GM18511 (cell line): ENCODE results near the gene PLEKHG7.
"Not testable (repeated sequence)": the region's sequence is repeated elsewhere in the genome, so short reads cannot be mapped to it uniquely, and the experiment has no call there.

Experiments used
- ATAC-seq: cut with Tn5 transposase; IDR thresholded peaks from one replicate; pipeline ENCODE4 v1.9.1; 2021; ENCODE audit warnings: mild to moderate bottlenecking, moderate library complexity; ENCODE audit not compliant: unreplicated experiment

The PLEKHG7 gene

GRCh38 chr12:92745856-92746550, 43.2 kb downstream of the PLEKHG7 start:
- no peak for ATAC-seq

GRCh38 chr12:92747151-92747550, 44.4 kb downstream of the PLEKHG7 start:
- no peak for ATAC-seq

GRCh38 chr12:92749691-92750090, 46.9 kb downstream of the PLEKHG7 start:
- ATAC-seq: not testable (repeated sequence)

DNA sequence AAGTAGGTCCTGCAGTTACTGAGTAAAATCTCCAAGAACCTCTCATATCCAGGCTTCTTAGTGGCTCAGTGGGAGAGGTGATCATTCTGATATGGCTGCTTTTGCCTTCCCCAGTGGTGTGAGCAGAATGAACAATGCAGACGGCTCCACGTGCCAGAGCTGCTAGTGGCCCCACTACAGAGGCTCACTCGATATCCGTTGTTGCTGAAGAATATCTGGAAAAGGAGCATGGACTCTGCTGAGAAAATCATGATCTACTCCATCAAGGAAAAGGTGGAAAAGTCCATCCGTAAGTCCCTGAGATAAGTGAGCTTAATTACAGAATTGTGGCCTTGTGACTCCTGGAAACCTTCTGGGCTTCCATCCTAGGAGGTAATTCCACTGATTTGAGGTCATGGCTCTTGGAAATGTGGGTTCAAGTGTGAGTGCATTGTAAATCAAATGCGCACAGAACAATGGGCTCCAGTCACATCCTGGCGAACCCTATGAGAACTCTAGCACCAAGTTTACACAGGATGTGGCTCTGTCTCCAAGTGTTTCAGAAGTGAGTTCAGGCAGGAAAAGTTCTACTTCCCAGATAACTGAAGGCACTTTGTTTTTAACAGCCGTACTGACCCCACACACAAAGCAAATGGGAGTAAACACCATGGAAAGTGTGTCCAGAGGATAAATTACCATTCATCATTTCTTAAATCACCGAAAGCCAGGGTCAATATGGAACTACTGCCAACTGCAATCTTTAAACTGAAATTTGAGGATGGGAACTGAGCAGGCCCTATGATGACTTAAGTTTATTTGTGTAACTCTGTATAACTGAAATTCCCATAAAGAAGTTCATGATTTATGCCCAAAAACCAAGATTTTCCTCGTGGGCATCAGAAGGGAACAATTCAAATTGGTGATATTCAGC, 51.4 kb downstream of the PLEKHG7 start:
- no peak for ATAC-seq

- no peak for ATAC-seq
Observed at GRCh38 chr12:92756898-92757596, 54.3 kb downstream of the PLEKHG7 start.

DNA sequence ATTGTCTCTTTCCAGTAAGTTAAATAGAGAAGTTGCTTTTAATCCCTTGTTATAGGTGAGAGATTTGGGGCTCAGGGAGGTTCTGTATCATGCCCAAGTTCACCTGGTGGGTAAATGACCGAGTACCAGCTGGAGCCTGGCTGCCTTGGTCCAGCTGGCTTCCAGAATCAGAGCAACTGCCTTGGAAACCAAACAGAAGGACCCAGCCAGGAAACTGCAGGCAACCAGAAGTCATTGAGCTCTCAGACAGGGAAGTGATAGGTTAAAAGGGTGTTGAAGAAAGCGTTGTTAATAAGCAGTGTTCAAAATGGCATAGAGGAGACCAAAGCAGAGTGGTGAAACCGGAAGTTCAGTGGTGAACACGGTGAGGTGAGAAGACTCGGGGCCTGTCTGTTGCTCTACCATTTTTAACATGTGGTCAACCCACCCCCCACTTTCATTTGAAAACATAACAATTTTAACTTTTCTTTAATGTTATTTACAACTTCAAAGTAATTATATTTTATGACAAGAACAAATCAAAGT, 54.9 kb downstream of the PLEKHG7 start:
- no peak for ATAC-seq

DNA sequence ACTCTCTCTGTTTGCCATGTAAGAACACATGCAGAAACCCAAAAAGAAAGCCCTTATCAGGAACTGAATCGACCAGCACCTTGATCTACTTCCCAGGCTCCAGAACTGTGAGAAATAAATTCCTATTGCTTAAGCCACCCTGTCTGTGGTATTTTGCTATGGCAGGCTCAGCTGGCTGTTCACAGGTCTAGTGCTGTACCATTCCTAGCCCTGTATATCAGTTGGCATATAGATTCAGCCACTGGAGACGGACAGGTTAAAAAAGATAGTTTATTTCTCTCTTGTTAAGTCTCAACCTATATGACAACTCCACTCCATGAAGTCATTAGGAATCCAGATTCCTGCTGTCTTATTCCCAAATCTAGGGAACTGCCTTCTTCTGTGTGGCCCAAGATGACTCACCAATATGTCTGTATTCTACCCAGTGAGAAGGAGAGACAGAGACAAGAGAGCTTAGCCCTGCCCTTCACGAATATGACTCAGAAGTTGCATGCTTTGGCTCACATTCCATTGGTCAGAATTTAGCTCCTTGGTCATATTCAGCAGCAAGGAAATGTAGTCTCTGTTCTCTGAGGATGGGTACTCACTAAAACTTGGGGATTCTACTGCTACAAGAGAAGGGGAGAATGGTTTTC, 57.0 kb downstream of the PLEKHG7 start:
- no peak for ATAC-seq

GRCh38 chr12:92762773-92763172, 60.0 kb downstream of the PLEKHG7 start:
- ATAC-seq: no peak

DNA sequence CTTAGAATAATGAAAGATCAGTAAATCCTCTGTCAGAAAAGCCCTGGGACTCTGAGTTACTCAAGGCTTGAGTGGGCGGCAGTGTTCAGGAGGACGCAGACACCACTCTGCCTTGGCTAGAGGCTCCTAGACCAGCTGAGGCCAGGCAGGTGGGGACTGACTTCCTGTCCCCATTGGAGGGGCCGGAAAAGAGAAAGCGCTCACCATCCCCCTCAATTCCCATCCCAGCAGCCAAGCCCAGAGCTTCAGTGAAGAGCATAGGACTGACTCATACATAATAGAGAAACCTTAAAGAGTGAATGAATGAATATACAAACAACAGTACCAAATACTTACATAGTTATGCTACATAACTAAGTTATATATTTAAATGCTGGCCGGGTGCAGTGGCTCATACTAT, 62.0 kb downstream of the PLEKHG7 start:
- no peak for ATAC-seq

- ATAC-seq: no peak
Observed at GRCh38 chr12:92765871-92766270, 63.1 kb downstream of the PLEKHG7 start.

DNA sequence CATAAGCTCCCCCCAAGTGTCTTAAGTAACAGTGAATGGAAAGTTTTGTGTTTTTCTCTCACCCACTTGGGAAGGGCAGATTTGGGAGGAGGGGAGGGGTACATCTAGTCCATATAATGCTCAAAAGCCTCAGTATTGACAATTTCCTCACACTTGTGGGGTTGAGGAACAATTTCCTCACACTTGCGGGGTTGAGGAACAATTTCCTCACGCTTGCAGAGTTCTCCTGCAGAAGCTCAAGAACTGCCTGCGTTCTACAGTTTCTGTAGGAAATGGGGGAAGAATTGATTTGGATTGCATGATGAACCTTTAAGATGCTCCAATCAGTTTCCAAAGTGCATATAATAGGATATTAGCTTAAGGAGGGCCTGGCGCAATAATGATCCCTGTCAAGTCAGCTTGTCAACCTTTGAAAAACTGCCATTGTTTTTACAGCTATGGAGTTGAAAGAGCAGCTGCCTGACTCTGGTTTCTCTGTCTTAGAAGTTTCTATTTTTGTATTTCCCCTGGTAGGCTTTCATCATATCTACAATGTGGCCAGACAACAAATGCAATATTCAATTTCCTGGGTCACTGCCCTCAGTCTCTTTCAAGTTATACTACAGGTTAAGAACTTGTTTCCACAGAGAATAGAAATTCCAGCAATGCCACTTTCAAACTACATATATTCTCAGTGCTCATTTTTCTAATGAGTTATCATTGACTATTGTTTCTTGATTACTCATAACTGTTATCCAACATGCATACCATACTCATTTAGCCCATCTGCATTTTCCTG, 66.5 kb downstream of the PLEKHG7 start:
- ATAC-seq: peak; percentile 92

- ATAC-seq: no peak
Observed at GRCh38 chr12:92771001-92771400, 68.2 kb downstream of the PLEKHG7 start.

GRCh38 chr12:92775416-92775815, 72.6 kb downstream of the PLEKHG7 start:
- no peak for ATAC-seq

GRCh38 chr12:92778525-92778924, 75.7 kb downstream of the PLEKHG7 start:
- ATAC-seq: no peak

- no peak for ATAC-seq
Observed at GRCh38 chr12:92779902-92780301, 77.1 kb downstream of the PLEKHG7 start.

DNA sequence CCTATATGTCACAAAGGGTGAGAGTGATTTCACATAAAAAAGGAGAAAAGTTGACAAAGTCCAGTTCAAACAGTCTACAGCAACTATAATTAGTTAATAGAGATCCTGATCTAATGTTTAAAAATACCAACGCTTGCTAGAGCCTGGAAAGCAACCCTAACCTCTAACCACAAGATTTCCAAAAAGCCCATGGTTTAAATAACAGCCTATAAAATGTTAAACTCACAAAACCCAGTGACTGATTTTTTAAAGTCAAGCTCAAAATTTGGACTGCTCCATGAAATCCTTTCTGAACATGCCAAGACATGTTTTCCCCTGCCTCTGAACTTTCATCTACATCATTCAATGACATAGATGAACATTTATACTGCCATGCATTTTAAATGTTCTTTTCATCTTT, 81.6 kb downstream of the PLEKHG7 start:
- ATAC-seq: no peak

DNA sequence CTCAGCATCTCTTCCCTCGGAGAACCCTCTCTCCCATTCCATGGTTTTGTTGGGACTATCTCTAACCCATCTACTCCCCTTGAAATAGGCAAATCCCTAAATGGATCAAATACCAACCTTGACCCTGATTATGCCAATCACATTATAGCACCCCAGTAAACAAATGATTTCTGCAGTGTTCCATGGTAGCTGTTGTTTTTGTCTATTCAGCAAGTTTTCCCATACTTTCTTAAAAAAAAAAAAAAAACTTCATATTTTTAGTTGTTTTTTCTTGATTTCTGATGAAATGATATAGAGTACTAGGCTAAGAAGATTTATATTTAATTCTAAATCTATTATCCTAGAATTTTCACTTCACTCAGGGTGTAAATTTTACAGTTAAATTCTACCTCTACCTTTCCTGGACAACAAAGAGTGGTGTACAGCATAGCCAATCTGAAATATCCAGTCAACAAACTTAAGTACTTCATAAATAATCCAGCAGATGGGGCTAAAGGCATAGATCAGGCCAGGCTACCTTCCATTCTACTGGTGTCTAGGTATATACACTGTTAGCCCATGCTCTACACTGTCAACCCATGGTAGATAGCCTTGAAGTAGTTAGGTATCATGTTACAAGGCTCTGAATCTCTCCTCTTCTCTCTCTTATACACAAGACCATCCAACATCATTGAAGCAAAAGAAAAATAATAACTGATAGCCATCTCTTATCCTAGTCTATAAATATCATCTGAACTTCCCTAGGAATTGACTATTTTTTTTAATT, 82.2 kb downstream of the PLEKHG7 start:
- ATAC-seq: peak; percentile 95

DNA sequence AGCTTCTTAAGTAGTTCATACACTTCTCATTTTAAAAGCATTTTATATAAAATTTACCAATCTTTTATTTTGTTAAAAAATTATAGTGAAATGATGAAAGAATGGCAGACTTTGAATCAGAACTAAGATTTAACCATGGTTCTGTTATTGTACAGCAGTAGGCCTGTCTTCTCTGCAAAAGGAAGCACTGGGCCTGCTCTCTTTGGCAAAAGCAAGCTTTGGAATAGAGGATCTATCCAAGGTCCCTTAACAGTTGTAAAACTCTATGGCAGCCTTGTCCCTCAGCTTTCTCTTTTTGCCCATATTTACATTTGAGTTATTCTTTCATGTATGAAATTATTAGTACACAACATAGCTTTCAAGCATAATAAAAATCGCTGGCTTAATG, 82.8 kb downstream of the PLEKHG7 start:
- no peak for ATAC-seq

GRCh38 chr12:92786045-92786444, 83.3 kb downstream of the PLEKHG7 start:
- ATAC-seq: no peak
